GM19372 (cell line): ENCODE measurements around the gene CAMTA1.
"Not testable (repeated sequence)": the region's sequence is repeated elsewhere in the genome, so short reads cannot be mapped to it uniquely, and the experiment has no call there.

Source experiments
- ATAC-seq: cut with Tn5 transposase; IDR thresholded peaks from one replicate; pipeline ENCODE4 v1.9.1; 2021; ENCODE audit warnings: mild to moderate bottlenecking, low read depth, moderate library complexity; ENCODE audit not compliant: unreplicated experiment

CAMTA1 gene

DNA sequence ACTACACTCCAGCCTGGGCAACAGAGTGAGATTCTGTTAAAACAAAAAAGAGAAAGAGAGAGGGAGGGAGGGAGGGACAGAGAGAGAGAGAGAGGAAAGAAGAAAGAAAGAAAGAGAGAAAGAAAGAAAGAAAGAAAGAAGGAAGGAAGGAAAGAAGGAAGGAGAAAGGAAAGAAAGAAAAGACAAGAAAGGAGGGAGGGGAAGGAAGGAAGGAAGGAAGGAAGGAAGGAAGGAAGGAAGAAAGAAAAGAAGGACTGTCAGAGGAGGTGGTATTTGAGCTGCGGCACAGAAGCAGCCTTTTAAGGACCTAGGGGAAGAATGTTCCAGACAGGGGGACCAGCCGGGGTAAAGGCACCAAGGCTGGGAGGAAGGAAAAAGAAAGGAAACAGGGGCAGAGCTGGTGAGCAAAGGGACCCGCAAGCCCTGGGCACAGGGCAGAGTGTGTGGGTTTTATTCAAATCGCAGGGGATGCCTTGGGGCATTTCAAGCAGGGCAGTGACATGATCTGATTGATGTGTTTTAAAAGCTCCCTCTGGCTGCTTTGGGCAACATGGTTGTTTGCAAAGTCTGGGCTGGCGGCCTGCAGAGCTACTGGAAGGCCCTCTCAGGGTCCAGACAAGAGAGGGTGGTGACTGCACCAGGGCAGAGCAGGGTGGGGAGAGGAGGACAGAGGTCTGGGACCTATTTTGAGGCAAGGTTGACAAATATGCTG is 808.9 kb downstream of the CAMTA1 start:
- no peak for ATAC-seq

DNA sequence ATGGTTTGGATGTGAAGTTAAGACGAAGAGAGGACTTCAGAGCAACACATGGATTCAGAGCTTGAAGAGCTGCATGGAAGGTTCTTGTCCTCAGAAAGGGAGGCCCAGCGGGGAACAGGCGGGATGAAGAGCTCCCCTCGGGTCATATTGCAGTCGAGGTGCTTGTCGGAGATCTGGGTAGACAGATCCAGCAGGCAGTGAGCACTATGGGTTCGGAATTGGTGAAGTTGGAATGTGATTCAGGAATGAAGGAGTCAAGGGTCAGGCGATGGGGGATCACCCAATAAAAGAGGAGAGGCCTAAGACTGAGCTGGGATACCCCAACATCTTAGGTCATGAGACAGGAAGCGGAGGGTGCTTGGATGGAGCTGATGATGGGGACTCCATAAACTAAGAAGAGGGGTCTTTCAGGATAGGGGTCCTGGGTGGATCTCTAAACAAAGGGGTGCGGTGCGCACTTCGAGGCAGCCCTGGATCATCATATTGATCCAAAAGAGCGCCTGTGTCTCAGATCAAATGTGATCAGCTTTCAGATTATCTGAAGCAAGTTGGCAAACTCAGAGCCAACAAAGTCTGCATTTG is 809.6 kb downstream of the CAMTA1 start:
- ATAC-seq = no peak

DNA sequence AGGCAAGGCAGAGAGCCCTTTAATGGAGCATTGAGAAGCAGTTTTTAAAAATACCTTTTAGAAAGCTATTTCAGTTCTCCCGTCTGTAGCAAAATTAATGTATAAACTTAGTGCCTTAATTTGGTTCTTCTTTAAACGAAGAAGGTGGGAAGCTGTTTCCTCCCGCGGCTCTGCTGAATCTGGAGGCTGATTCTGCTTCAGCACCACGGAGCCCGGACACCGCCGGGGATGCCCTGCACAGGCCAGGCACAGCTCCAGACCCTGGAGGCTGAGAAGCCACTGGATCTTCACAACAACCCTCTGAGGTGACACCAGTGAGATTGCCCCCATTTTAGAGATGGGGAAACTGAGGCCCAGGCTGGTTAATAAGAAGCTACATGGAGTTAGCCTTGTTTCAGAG is 810.1 kb downstream of the CAMTA1 start:
- no peak for ATAC-seq

DNA sequence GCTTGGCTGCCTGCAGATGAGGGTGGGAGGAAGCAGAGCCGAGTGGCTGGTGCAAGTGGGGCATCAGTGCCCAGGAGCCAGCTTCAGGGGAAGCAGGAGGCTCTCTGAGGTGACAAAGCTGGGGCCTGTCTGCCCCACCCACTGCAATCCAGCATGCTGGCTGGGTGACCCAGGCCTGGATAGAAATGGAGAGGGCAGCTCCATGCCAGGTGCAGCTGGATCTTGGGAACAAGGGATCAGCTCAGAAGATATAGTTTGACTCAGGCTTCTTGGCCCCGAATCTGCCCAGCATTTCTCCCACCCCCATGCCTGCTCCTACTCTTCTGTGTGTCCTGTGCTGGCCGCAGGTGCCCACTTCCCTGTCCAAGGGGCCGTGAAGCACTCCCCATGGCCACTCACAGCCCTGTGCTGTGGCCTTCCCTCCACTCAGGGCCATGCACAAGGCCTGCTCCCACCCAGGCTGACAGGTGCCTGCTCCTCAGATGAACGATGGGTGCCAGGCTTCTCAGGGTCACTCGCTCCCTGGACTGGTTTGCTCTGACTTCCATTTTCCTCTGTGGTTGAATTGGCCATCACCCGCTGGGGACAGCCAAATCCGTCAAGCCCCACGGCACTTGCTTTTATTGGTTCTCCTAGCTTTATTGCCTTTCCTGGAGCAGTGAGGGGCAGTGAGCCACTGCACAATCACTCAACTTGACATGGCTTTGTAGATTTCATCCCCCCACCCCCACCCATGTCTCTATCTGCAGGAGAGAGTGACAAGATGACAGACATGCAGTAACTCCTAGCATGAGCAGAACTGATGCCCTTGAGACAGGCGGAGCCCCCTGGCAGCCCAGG is 811.1 kb downstream of the CAMTA1 start:
- no peak for ATAC-seq

DNA sequence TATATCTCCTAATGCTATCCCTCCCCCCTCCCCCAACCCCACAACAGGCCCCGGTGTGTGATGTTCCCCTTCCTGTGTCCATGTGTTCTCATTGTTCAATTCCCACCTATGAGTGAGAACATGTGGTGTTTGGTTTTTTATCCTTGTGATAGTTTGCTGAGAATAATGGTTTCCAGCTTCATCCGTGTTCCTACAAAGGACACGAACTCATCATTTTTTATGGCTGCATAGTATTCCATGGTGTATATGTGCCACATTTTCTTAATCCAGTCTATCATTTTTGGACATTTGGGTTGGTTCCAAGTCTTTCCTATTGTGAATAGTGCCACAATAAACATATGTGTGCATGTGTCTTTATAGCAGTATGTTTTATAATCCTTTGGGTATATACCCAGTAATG is 812.8 kb downstream of the CAMTA1 start:
- ATAC-seq = not testable (repeated sequence)

DNA sequence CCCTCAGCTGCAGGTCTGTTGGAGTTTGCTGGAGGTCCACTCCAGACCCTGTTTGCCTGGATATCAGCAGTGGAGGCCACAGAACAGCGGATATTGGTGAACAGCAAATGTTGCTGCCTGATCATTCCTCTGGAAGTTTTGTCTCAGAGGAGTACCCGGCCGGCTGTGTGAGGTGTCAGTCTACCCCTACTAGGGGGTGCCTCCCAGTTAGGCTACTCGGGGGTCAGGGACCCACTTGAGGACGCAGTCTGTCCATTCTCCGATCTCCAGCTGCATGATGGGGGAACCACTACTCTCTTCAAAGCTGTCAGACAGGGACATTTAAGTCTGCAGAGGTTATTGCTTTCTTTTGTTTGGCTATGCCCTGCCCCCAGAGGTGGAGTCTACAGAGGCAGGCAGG is 819.7 kb downstream of the CAMTA1 start:
- ATAC-seq = not testable (repeated sequence)

DNA sequence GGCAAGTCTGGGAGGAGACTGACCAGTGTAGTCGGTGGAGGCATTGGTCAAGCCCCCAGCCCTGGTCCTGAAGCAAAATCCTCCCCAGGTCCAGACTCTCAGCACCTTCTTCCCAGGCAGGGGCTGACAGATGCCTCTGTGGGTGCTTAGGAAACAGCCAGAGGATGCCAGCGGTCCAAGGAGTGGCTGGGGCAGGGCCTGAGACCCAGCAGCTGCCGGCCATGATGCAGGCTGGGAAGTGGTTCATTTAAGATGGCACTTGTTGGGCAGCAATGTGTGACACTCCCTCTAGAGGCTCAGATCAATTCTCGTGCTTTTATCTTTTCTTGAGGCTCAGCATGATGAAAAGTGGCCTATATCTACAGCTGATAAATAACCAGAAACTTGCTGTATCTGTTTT is 820.8 kb downstream of the CAMTA1 start:
- no peak for ATAC-seq

DNA sequence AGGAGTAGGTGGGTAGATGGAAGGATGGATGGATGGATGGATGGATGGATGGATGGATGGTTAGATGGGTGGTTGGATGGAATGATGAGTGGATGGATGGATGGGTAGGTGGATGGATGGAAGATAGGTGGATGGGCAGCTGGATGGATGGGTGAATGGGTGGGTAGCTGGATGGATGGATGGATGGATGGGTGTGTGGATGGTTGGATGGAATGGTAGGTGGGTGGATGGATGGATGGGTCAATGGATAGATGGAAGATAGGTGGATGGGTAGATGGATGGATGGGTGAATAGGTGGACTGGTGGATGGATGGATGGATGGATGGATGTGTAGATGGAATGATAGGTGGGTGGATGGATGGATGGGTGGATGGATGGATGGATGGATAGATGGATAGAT is 821.8 kb downstream of the CAMTA1 start:
- ATAC-seq = no peak

DNA sequence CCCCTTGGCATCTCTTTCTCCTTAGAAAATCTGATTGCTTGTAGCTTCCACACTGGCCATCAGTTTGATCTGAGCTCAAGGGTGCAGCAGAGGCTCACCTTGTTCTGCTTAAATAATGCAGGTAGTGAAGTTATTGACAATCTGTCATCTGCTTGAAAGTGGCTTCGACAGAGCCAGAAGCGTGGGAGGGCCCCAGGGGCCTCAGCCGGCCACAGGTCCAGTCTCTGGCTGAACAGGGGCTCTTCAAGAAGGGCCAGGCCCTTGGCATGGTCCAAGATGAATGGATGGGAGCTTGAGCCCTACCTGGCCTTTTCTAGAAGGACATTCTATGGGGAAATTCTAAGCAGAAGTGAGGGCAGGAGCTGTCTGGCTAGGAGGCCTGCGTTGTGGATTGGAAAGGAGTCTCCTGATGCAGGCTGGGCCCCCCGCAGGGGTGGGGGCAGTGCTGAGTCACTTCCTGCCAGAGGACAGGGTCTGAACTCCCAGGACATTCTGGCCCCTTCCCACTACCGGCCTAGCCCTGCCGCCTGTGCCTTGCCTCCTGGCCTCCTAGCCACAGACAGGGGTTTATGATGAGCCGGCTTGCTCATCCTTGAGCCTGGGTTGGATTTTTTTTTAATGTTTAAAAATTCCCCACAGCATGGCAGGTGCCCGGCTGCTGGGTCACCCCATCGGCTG is 823.5 kb downstream of the CAMTA1 start:
- ATAC-seq = no peak

DNA sequence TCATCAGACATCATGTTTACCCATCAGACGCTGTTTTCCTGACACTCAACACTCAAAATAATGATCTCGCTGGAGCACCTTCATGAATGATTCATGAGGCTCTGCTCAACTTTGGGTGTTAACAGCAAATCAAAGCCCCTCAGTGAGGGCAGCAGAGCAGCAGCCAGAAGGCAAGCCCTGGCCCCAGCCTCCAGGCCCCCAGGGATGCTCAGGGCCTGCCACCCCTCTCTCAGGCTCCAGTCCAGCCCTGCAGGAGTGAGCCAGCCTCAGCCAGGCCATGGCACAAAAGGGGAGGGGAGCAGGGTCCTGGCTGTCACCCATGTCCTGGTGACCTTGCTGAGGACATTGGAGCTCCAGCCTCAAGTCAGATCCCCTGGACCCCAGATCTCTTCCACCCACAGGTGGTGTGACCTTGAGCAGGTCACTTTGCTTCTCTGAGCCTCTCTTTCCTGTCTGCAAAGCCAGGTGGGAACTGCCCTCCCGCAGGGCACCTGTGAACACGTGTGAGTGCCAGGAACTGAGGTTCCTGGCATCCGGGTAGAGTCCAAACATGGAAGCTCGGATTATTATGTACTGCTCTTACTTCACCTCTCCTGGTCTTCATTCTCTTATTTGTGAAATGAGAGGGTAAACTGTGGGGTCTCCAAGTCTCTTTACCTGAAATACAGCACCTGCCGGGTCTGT is 824.2 kb downstream of the CAMTA1 start:
- no peak for ATAC-seq

DNA sequence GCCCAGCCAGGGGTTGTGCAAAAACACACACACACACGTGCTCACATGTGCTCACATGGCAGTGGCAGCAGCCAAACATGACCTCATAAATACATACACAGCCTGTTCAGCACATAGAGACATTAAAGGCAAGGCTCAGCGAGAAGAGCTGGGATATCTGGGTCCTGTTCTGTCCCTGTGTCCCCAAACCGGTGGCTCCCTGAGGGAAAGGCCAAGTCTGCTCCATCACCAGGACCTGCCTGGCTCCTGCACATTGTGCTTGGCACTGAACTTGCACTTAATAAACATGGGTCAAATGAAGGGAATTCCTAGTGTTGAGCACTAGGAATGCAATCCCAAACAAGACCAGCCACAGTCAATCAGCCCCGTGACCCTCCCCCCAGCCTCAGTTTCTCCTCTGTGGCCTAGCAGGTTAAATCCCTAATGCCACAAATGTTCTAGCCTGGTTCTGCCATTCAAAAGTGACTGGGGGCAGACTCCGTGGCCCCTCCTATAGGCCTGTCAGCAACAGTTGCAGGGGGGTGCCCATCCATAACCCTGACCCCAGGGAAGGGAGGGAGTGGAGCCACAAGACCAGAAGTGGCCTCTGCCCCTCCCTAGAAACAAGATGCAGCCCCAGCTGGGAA is 825.0 kb downstream of the CAMTA1 start:
- no peak for ATAC-seq

DNA sequence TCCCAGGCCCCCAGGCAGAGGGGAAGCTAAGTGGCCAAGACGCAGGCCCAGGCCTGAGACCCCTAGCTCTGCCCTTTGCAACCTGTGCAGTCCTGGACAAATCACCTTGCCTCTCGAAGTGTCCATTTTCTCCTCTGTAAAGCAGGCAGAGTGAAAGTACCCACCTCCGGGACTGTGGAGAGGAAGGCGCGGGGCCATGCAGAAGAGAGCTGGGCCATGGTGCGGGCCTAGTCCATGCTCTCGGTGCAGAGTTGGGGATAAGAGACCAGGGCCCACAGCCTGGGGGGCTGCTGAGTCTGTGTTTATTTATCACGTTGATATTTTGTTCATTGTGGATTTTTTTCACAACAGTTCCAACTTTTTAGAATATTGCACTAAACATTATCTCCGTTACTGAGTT is 825.7 kb downstream of the CAMTA1 start:
- ATAC-seq = no peak

DNA sequence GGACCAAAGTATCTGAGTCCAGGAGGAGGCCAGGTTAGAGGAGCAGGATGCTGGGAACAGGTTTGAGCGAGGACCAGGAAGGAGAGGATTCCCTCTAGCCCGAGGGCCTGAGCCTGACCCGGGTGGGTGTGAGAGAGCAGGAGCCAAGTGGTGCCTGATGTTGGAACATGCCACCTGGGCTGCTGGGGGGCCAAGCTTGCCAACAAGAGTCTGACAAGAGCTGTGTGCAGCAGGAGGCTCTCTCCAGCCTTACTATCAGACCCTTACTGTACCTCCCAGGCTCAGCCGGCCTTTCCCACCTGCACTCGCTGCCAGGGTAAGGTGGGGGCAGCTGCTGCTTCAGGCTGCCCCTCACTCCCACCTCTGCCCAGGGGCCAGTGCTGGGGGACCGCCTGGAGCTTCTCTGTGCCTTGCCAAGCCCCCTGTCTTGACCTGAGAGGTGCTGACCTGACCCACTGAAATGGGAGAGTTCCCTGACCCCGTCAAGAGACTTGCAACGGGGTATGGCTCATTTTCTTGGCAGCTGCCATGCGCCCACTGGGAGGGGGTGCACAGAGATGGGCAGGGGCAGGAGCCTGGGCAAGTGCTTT is 826.3 kb downstream of the CAMTA1 start:
- ATAC-seq = no peak

DNA sequence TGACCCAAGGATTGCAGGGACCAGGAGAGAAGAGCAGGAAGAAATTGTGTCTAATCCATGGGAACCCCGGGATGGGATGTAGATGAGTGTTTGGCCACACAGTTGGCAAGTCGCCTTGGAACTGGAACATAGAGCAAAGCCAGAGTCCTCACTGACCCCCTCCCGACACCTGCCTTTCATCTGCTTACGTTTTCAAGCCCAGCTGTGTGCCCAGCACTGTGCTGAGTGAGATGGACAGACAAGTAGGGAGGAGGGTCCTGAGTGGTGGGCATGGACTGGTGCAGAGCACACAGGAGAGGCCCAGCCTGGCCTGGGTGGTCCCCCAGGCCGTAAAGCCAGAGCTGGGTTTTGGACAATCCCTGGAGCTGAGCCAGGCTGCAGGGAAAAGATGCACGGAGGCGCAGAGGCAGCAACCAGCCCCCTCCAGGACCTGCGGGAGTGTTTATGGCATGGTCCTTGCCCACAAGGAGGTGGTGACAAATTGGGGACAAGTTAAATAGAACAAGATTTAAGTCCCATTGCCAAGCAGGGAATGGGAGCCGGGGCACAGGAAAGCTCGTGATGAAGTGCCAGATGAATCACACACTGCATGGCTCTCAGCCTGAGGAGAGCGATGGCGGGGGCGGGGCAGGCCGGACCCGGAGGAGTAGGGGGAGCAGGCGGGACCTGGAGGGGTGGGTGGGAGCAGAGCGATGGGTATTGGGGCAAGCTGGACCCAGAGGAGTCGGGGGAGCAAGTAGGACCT is 828.0 kb downstream of the CAMTA1 start:
- ATAC-seq = no peak

DNA sequence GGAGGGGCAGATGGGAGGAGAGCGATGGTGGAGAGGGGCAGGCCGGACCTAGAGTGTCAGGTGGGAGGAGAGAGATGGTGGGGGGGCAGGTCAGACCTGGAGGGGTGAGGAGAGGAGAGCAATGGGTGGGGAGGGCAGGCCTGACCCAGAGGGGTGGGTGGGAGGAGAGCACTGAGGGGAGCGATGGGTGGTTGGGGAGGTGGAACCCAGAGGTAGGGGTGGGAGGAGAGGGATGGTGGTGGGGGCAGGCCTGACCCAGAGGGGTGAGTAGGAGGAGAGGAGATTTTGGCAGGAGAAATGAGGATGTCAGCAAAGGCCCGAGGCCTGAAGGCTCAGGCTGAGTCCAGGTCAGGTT is 828.6 kb downstream of the CAMTA1 start:
- ATAC-seq = no peak

DNA sequence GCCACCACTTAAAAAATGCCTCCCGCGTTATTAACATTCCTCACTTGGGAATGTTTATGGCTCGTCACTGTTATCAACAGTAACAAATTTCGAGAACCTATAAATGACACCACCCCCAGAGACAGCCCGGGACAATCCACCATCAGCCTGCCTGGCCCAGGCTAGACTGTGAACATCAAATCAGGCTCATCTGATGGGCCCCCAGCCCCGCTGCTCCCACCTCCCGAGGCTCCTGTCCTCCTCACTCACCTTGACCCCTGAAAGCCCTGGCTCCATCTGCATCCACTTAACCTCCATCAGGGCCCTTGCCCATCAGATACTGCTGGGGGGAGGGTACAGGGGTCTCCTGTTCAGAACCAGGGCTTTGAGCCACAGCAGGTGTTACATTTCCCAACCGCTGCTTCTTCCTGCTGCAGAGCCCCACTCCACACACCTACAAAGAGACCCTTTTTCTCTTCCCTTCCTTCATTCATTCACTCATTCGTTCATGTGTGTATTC is 829.4 kb downstream of the CAMTA1 start:
- no peak for ATAC-seq

DNA sequence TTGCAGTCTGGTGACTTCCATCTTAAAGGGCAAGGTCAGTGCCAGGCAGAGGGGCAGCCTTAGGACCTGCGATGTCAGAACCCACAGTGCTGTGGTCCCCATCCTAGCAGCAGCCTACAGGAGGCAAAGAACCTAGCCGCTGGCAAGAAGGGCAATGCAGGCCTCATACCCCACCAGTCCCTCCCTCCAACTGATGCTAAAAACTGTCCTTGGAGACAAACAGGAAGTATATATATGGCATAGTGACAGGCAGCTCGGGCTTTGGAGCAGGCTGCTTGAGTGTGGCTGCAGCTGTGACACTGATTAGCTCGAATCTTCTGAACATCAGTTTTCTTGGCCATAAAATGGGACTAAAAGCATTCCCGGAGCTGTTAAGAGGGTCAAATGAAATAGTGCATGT is 829.9 kb downstream of the CAMTA1 start:
- ATAC-seq = no peak

DNA sequence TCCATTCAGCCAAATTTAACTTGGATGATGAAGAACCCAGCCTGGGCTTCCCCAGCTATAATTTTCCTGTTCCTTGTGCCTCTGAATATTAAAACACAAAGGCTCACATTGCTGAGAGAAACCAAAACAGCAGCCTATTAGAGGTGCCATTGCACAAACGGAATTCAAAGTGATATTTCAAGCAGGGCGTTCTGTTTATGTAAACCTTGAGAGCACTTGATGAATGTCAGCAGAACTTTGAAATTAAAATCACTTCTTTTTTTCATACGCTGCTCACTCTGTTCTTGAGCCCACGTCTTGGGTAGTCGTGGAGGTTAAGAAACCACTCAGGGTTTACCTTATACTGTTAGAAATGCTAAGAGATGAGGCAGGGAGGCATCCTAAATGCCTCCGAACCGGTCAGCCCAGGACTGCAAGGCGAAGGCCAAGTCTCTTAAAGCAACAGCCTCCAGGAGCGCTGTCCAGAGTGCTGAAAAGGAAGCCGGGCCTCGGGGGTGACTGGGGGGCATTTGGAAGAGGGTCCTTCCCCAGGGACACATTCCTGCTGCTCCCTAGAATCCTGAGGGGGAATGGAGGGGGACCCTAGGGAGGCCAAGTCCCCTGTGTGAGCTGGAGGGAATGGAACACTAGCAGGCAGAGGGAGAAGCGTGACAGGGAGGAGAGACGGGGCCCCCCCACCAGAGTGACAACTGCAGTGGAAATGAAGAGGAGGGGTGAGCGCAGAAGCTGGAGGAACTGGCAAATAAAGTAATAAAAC is 831.0 kb downstream of the CAMTA1 start:
- no peak for ATAC-seq
